NOMO-1 treated with DMSO at 0.1 percent for 48 hours (cell line): ENCODE data around the gene NOMO2.
"Not testable (repeated sequence)": the region's sequence is repeated elsewhere in the genome, so short reads cannot be mapped to it uniquely, and the experiment has no call there.

Experiments used
- DNase-seq: peaks from one replicate; lab custom pipeline; 2025; ENCODE audit not compliant: unreplicated experiment; lab: John Stamatoyannopoulos, UW

NOMO2 gene

DNA sequence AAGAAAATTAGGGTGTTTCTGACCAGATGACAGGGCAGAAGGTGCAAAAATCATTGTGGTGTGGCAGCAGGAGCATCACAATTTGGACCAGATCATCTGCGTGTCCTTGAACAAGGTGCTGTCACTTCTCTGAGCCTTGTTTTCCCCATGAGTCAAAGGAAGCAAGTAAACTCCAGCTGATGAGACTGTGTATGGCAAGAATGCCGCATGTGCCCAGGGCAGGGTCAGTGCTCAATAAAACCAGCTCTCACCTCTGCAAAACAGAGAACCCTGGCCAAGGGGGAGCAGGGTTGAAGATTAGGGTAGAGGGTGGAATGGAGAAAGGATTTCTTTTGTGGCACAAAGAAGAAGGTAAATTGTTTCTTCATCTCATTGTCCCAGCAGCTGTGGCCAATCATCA, 17.4 kb upstream of the NOMO2 start:
- not testable (repeated sequence) for DNase-seq

GRCh38 chr16:18577942-18578341, 16.0 kb upstream of the NOMO2 start:
- not testable (repeated sequence) for DNase-seq

DNA sequence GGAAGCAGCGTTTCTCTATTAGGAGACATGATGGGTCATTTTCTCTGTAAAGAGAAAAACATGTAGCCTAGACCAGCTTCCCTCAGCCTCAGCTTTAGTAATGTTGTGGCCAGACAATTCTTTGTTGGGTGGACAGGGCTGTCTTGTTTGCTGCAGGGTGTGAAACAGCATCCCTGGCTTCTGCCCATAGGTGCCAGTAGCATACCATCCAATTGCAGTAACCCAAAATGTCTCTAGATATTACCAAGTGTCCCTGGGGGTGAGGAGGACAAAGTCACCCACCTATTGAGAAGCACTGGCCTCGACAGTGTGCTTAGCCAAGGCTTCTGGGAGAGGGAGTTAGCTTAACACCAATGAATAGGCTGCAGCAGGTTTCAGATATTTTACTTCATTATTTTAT, 14.0 kb upstream of the NOMO2 start:
- not testable (repeated sequence) for DNase-seq

- not testable (repeated sequence) for DNase-seq
These were observed 13.5 kb upstream of the NOMO2 start for GRCh38 chr16:18575298-18575917.

- not testable (repeated sequence) for DNase-seq
These were observed 12.0 kb upstream of the NOMO2 start for GRCh38 chr16:18573887-18574286.

DNA sequence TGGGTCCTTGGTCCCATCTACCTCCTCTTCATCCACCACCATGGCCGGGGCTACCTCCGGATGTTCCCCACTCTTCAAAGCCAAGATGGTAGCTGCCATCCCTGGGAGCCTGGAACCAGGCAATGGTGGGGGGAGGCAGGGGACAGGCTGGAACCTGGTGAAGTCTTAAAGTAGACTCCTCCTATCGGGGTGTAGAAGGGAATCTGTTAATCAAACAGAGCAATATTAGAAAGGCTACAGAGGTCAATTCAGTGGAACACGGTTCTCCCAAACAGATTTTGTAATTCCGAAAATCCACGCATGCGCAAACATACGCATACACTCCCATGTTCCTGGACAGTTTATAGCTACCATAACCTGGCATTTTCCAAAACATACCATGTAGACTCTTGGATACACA, 11.1 kb upstream of the NOMO2 start:
- DNase-seq = not testable (repeated sequence)

- not testable (repeated sequence) for DNase-seq
These were observed 9.5 kb upstream of the NOMO2 start for GRCh38 chr16:18571307-18571850.

- DNase-seq = not testable (repeated sequence)
These were observed 8.8 kb upstream of the NOMO2 start for GRCh38 chr16:18570529-18571306.

DNA sequence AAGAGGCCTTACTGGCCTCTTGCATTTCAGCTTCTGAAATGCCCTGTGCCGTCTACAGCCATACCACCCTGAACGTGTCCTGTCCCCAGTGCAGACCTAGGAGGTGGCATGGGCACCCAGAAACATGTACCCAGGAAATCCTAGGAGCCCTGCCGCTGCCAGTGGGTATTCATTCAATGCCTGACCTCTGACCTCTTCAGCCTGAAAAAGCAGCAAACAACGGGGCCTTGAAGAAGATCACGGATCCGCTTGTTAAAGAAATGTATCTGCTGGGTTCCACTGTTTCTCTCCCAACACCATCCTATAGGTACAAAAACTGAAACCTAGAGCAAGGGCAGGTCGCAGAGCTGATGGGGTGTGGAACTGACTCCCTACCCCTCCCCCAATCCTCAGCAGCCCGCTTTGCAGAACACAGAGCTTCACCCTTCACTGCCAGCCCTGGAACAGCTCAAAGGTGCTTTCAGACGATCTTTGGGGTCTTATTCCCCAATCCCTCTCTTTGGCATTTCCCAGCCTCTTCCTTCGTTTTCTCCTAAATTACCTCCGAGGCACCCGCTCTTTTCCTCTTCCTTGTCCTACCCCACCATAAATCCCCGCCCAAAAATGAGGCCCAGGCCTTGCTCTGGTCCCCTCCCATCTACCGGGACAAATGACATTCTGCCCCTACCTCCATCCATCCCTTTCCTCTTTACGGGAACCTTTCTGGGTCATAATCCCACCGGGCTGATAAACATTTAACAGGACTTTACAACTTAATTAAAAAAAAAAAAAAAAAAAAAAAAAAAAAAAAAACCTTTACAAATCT, 1.3 kb downstream of the NOMO2 start:
- not testable (repeated sequence) for DNase-seq

GRCh38 chr16:18553671-18554070, 8.2 kb downstream of the NOMO2 start:
- not testable (repeated sequence) for DNase-seq

DNA sequence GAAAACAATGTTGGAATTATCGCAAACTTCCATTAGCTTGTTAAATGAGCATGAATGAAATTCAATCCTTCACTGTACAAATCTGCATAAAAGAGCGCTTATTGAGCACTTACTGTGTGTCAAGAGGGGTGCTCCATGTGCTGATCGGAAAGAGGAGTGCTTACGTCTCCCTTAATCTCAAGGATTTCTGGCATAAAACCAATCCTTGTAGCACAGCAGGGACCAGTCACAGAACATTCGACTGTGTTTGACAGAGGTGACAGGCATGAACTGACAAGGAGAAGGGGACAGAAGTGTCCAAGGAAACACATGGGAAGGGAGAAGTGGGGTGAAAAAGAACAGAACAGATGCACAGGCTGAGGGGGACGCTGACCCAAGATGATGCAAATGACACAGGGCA, 14.5 kb downstream of the NOMO2 start:
- DNase-seq = not testable (repeated sequence)

DNA sequence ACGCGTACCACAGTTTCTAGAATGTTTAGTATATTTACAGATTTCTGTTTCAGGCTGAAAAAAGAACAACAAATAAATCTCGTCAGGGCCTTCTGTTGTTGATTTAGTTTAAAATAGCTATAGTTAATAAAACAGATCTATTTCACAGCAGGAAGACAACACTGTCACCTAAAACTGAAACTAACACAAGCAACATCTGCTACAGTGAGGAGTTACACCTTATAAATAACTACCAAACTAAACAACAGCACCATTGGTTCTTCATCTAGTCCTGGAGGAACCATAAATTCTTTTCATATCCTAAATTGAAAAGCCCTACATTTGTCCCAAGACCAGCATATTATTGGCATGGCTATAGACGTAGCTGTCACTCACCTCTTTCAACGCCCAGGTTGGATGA, 15.0 kb downstream of the NOMO2 start:
- not testable (repeated sequence) for DNase-seq

- DNase-seq = peak; percentile 79
These were observed 17.4 kb downstream of the NOMO2 start for GRCh38 chr16:18544232-18545081.

GRCh38 chr16:18541912-18542311, 20.0 kb downstream of the NOMO2 start:
- not testable (repeated sequence) for DNase-seq

DNA sequence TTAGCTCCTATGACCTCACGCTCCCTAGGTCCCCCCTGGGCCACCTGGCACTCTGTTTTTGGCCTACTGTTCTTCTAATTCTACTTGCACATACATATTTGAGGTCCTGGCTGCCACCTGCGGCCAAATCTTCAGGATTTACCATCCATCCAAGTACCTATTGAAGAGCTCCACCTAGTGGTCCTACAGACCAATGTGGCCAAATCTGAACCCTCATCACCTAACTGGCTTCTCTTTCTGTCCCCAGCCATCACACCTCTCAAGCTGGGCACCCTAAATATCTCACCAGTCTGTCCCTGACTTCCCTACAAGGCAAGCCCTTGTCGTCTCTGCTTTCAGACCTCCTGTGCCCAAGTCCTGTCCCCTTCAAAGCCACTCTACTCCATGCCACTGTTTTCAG, 24.9 kb downstream of the NOMO2 start:
- DNase-seq = not testable (repeated sequence)

GRCh38 chr16:18535519-18536168, 26.3 kb downstream of the NOMO2 start:
- DNase-seq = not testable (repeated sequence)

GRCh38 chr16:18534308-18534707, 27.6 kb downstream of the NOMO2 start:
- DNase-seq = not testable (repeated sequence)

DNA sequence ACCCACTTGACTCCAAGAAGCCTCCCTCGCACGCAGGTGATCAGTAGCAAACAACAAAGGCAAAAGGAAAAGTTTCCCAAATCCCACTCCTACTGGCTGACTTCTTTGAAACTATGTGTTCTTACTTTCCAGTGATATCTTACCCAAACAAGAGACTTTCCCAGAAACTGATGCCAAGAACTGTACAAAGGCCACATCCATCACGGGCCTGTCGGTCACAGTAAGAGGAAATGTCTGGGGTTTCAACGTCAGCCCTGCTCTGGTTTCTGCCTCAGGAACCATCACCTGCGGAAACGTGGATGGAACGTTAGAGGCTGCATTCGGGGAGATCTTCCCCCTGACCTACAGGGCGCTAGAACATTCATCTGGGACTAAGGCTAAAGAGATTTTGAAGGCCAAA, 30.6 kb downstream of the NOMO2 start:
- not testable (repeated sequence) for DNase-seq

GRCh38 chr16:18530329-18530728, 31.6 kb downstream of the NOMO2 start:
- not testable (repeated sequence) for DNase-seq

- DNase-seq = not testable (repeated sequence)
These were observed 35.4 kb downstream of the NOMO2 start for GRCh38 chr16:18526547-18526946.
